Neuron (in vitro differentiated cells): Measurements from ENCODE around the gene GRIFIN.
A peak's percentile ranks its signal among the peaks of the same experiment; 100 is the strongest.
"Not testable (repeated sequence)": the region's sequence is repeated elsewhere in the genome, so short reads cannot be mapped to it uniquely, and the experiment has no call there.

Experiments used
- H2AFZ ChIP-seq: one replicate; pipeline ENCODE4 v1.6.1; 2013; ENCODE audit warnings: low read depth, mild to moderate bottlenecking, inconsistent platforms, low read length, moderate library complexity
- H3K27me3 ChIP-seq: one replicate; pipeline ENCODE4 v1.6.1; 2013; ENCODE audit warnings: low read length; ENCODE audit not compliant: insufficient read depth
- H3K36me3 ChIP-seq: one replicate; pipeline ENCODE4 v1.6.1; 2013; ENCODE audit warnings: low read length; ENCODE audit not compliant: insufficient read depth
- H3K4me1 ChIP-seq: one replicate; pipeline ENCODE4 v1.6.1; 2013; ENCODE audit warnings: low read length; ENCODE audit not compliant: insufficient read depth
- H3K4me3 ChIP-seq: 2 replicates; pipeline ENCODE4 v1.5.1; 2013; ENCODE audit warnings: mild to moderate bottlenecking, low read length, moderate library complexity
- H3K9me3 ChIP-seq: one replicate; pipeline ENCODE4 v1.6.1; 2013; ENCODE audit warnings: low read length

GRIFIN gene

GRCh38 chr7:2465928-2466327, 10.3 kb downstream of the GRIFIN start:
- H3K27me3 ChIP-seq = no peaks in the 10 kb centered on the region
- H3K4me1 ChIP-seq = peaks cover 16% of the 10 kb centered on the region
- peak overlapping the region; percentile 19 for H3K4me3 ChIP-seq

GRCh38 chr7:2462731-2463130, 13.5 kb downstream of the GRIFIN start:
- H3K36me3 ChIP-seq = no peaks in the 10 kb centered on the region
- H3K4me3 ChIP-seq = no peak overlapping the region
- no peaks in the 10 kb centered on the region for H3K27me3 ChIP-seq
- H3K4me1 ChIP-seq = peaks cover 8% of the 10 kb centered on the region
- no peaks in the 10 kb centered on the region for H3K9me3 ChIP-seq
- H2AFZ ChIP-seq = no peak overlapping the region

More at GRCh38 chr7:2465928-2466327, 10.3 kb downstream of the GRIFIN start:
- Histone ChIP-seq H3K9me3 (no peaks in the 10 kb centered on the region), H2AFZ (no peak overlapping the region), H3K36me3 (no peaks in the 10 kb centered on the region)

GRCh38 chr7:2461268-2462026, 14.8 kb downstream of the GRIFIN start:
- no peak overlapping the region for H3K4me3 ChIP-seq
- peaks cover 8% of the 10 kb centered on the region for H3K4me1 ChIP-seq
- no peak overlapping the region for H2AFZ ChIP-seq
- no peaks in the 10 kb centered on the region for H3K9me3 ChIP-seq
- no peaks in the 10 kb centered on the region for H3K27me3 ChIP-seq
- no peaks in the 10 kb centered on the region for H3K36me3 ChIP-seq

- no peaks in the 10 kb centered on the region for H3K9me3 ChIP-seq
- no peaks in the 10 kb centered on the region for H3K27me3 ChIP-seq
- peaks cover 2% of the 10 kb centered on the region for H3K4me1 ChIP-seq
- no peak overlapping the region for H2AFZ ChIP-seq
- no peaks in the 10 kb centered on the region for H3K36me3 ChIP-seq
- no peak overlapping the region for H3K4me3 ChIP-seq
Observed at GRCh38 chr7:2460641-2461040, 15.6 kb downstream of the GRIFIN start.

- Histone ChIP-seq H3K4me1 (no peaks in the 10 kb centered on the region), H2AFZ (no peak overlapping the region), H3K4me3 (no peak overlapping the region), H3K27me3 (no peaks in the 10 kb centered on the region), H3K9me3 (no peaks in the 10 kb centered on the region), H3K36me3 (no peaks in the 10 kb centered on the region)
Observed at GRCh38 chr7:2460188-2460587, 16.0 kb downstream of the GRIFIN start.

GRCh38 chr7:2459674-2460073, 16.5 kb downstream of the GRIFIN start:
- Histone ChIP-seq H3K27me3 (no peaks in the 10 kb centered on the region), H3K36me3 (no peaks in the 10 kb centered on the region), H3K9me3 (no peaks in the 10 kb centered on the region), H3K4me1 (no peaks in the 10 kb centered on the region), H3K4me3 (no peak overlapping the region), H2AFZ (no peak overlapping the region)

GRCh38 chr7:2453849-2454248, 22.3 kb downstream of the GRIFIN start:
- not testable (repeated sequence) for H3K4me3 ChIP-seq, H3K4me1 ChIP-seq, H3K9me3 ChIP-seq, H2AFZ ChIP-seq, H3K27me3 ChIP-seq, H3K36me3 ChIP-seq

GRCh38 chr7:2452643-2453270, 23.4 kb downstream of the GRIFIN start:
- Histone ChIP-seq H3K27me3 (no peaks in the 10 kb centered on the region), H2AFZ (no peak overlapping the region), H3K4me3 (no peak overlapping the region), H3K4me1 (peaks cover 5% of the 10 kb centered on the region), H3K36me3 (no peaks in the 10 kb centered on the region), H3K9me3 (no peaks in the 10 kb centered on the region)

- no peak overlapping the region for H2AFZ ChIP-seq
- H3K27me3 ChIP-seq = no peaks in the 10 kb centered on the region
- H3K36me3 ChIP-seq = no peaks in the 10 kb centered on the region
- H3K4me3 ChIP-seq = no peak overlapping the region
- peaks cover 5% of the 10 kb centered on the region for H3K4me1 ChIP-seq
- no peaks in the 10 kb centered on the region for H3K9me3 ChIP-seq
Observed at GRCh38 chr7:2452074-2452507, 24.1 kb downstream of the GRIFIN start.

- Histone ChIP-seq H3K9me3 (no peaks in the 10 kb centered on the region), H3K36me3 (no peaks in the 10 kb centered on the region), H3K27me3 (no peaks in the 10 kb centered on the region), H3K4me1 (peaks cover 5% of the 10 kb centered on the region), H2AFZ (no peak overlapping the region), H3K4me3 (no peak overlapping the region)
Observed at GRCh38 chr7:2451171-2452073, 24.8 kb downstream of the GRIFIN start.

GRCh38 chr7:2450198-2451107, 25.7 kb downstream of the GRIFIN start:
- Histone ChIP-seq H3K4me1 (peaks cover 5% of the 10 kb centered on the region), H2AFZ (no peak overlapping the region), H3K36me3 (no peaks in the 10 kb centered on the region), H3K27me3 (no peaks in the 10 kb centered on the region), H3K4me3 (no peak overlapping the region), H3K9me3 (no peaks in the 10 kb centered on the region)

- no peaks in the 10 kb centered on the region for H3K36me3 ChIP-seq
- no peaks in the 10 kb centered on the region for H3K9me3 ChIP-seq
- no peak overlapping the region for H3K4me3 ChIP-seq
- no peak overlapping the region for H2AFZ ChIP-seq
- H3K4me1 ChIP-seq = peaks cover 2% of the 10 kb centered on the region
- H3K27me3 ChIP-seq = no peaks in the 10 kb centered on the region
Observed at GRCh38 chr7:2446676-2447075, 29.5 kb downstream of the GRIFIN start.
